HepG2 (cell line): ENCODE results near the gene EPB41L2. TPM values are rescaled to one million over a fixed set of nuclear protein-coding genes. Genes with fewer than 3 reads are reported as not detected.

ENCODE experiments used
- ATAC-seq: fragments of 200-7000 bp; cut with Tn5 transposase; 3 replicates; pipeline ENCODE4 v1.9.1; 2020; ENCODE audit warnings: mild to moderate bottlenecking, moderate library complexity
- BruUV-seq: library from RNA; stranded (reverse); fragments of 400-500 nt; replicated peaks from 2 replicates; lab custom pipeline; 2021; lab: Mats Ljungman, UMichigan
- CTCF ChIA-PET: fragments of 300-600 bp; formaldehyde crosslinking; extraction: SDS; loops from one replicate; lab custom pipeline; 2021; ENCODE audit warnings: low total read pairs, inconsistent platforms, low intra/inter-chr PET ratio; lab: Yijun Ruan, JAX
- POLR2A ChIA-PET: fragments of 350-600 bp; sonication (Branson Sonifier 250); formaldehyde crosslinking; loops from one replicate; lab custom pipeline; 2020; ENCODE audit warnings: antibody characterized with exemption, inconsistent platforms; lab: Yijun Ruan, JAX
- DNase-seq: peaks from one replicate; pipeline ENCODE4 v3.0.0-alpha.2; 2015; ENCODE audit warnings: low spot score
- FAIRE-seq: peaks from 3 replicates; lab custom pipeline; 2011; peaks lifted over from hg19 to GRCh38; lab: Jason Lieb, UNC
- H2AFZ ChIP-seq: one replicate; pipeline ENCODE4 v1.6.1; 2011; ENCODE audit warnings: low read length, inconsistent platforms
- H3K27ac ChIP-seq: fragments of 300-600 bp; 3 replicates; pipeline ENCODE4 v1.8.0; 2011; ENCODE audit warnings: mixed run types, mild to moderate bottlenecking, mixed read lengths, low read length, inconsistent platforms; ENCODE audit not compliant: insufficient read depth; ENCODE audit errors: extremely low read length
- H3K27me3 ChIP-seq, 2 experiments: fragments of 200-600 bp in 1 of 2; 2 replicates in 1 of 2; 3 replicates in 1 of 2; pipeline versions ENCODE4 v1.6.0 to v1.8.0; 2011; ENCODE audit warnings: low read length in 2 of 2, mild to moderate bottlenecking in 2 of 2, moderate library complexity in 2 of 2, inconsistent platforms in 1 of 2; ENCODE audit not compliant: insufficient read depth in 2 of 2, control insufficient read depth in 1 of 2
- H3K36me3 ChIP-seq, 2 experiments: fragments of 200-600 bp in 1 of 2; replicated peaks in 1 of 2; 2 replicates in 1 of 2; 3 replicates in 1 of 2; pipeline versions ENCODE4 v1.5.1 to v1.8.0; 2011; ENCODE audit warnings: low read length in 2 of 2, inconsistent platforms in 1 of 2; ENCODE audit not compliant: insufficient read depth in 2 of 2, control insufficient read depth in 1 of 2
- H3K4me1 ChIP-seq: 2 replicates; pipeline ENCODE4 v1.5.1; 2012; ENCODE audit warnings: low read length, inconsistent platforms; ENCODE audit not compliant: insufficient read depth
- H3K4me2 ChIP-seq: 2 replicates; pipeline ENCODE4 v1.6.0; 2011; ENCODE audit warnings: low read depth, low read length, inconsistent platforms
- H3K4me3 ChIP-seq, 3 experiments: fragments of 200-600 bp in 1 of 3; sonication (generic), shearing (Covaris generic) in 1 of 3; replicated peaks in 1 of 3; 2 replicates each; pipeline ENCODE4 v1.5.1; 2011 to 2016; ENCODE audit warnings: low read length in 3 of 3, inconsistent platforms in 2 of 3, low read depth in 2 of 3, mild to moderate bottlenecking in 2 of 3, control low read depth in 1 of 3, mixed read lengths in 1 of 3; ENCODE audit not compliant: insufficient read depth in 1 of 3
- H3K79me2 ChIP-seq: one replicate; pipeline ENCODE4 v1.6.1; 2011; ENCODE audit warnings: low read length, inconsistent platforms; ENCODE audit not compliant: insufficient read depth
- H3K9ac ChIP-seq: 2 replicates; pipeline ENCODE4 v1.6.0; 2011; ENCODE audit warnings: mild to moderate bottlenecking, low read depth, low read length, inconsistent platforms; ENCODE audit not compliant: insufficient read depth
- H3K9me3 ChIP-seq: 2 replicates; pipeline ENCODE4 v1.5.1; 2012; ENCODE audit warnings: mild to moderate bottlenecking, low read length
- H4K20me1 ChIP-seq: 2 replicates; pipeline ENCODE4 v1.6.0; 2011; ENCODE audit warnings: inconsistent platforms, mild to moderate bottlenecking, low read length, moderate library complexity; ENCODE audit not compliant: insufficient read depth
- CEBPB ChIP-seq: IDR thresholded peaks from 2 replicates; pipeline ENCODE4 v1.6.1; 2011; ENCODE audit warnings: low read depth, low read length, improper control_type of control experiment, borderline replicate concordance
- CEBPG ChIP-seq: IDR thresholded peaks from 2 replicates; pipeline ENCODE4 v1.6.1; 2016
- CEBPZ ChIP-seq: IDR thresholded peaks from 2 replicates; pipeline ENCODE4 v1.6.1; 2012; ENCODE audit warnings: low read length, improper control_type of control experiment
- HDAC2 ChIP-seq: sonication (generic); formaldehyde crosslinking; IDR thresholded peaks from 2 replicates; pipeline ENCODE4 v1.4.0; 2020; ENCODE audit warnings: missing genetic modification reagents
- HIVEP1 ChIP-seq: sonication (generic); formaldehyde crosslinking; IDR thresholded peaks from 2 replicates; pipeline ENCODE4 v1.4.0; 2020; ENCODE audit warnings: mild to moderate bottlenecking, missing genetic modification reagents
- KLF12 ChIP-seq: sonication (generic); formaldehyde crosslinking; IDR thresholded peaks from 2 replicates; pipeline ENCODE4 v1.4.0; 2020; ENCODE audit warnings: missing genetic modification reagents, borderline replicate concordance
- MXI1 ChIP-seq: IDR thresholded peaks from 3 replicates; pipeline ENCODE4 v1.6.1; 2012; ENCODE audit warnings: low read depth, low read length, inconsistent platforms, borderline replicate concordance
- POLR2G ChIP-seq: fragments of 200-400 bp; formaldehyde crosslinking; IDR thresholded peaks from 2 replicates; pipeline ENCODE4 v1.6.1; 2018; ENCODE audit warnings: mild to moderate bottlenecking, low read depth, low read length, moderate library complexity
- ZNF326 ChIP-seq: sonication (generic); formaldehyde crosslinking; IDR thresholded peaks from 2 replicates; pipeline ENCODE4 v1.4.0; 2020; ENCODE audit warnings: missing genetic modification reagents, borderline replicate concordance
- WGBS: methylation state at CpG from one replicate; pipeline ENCODE4 v1.1.6; 2017; ENCODE audit warnings: low lambda C conversion rate; 5-methylcytosine and 5-hydroxymethylcytosine counted together
- in situ Hi-C: cut with HindIII; loops from 2 replicates; pipeline ENCODE4 v1.10.0; 2017; ENCODE audit warnings: low pct_unique_long_range_greater_than_20kb; ENCODE audit not compliant: extremely low pct_ligation_motif_present
- intact Hi-C: fragments of 100-400 bp; cut with micrococcal nuclease; formaldehyde crosslinking; loops from one replicate; pipeline ENCODE4 v1.10.0; 2022; ENCODE audit not compliant: unreplicated experiment
- polyA plus RNA-seq, 8 experiments: library from polyadenylated mRNA; depleted of rRNA in 3 of 8; stranded (reverse) in 7 of 8; unstranded in 1 of 8; fragments of >200 nt; fragmentation: Illumina TruSeq in 4 of 8; extraction: Trizol in 4 of 8; gene quantifications; 2 replicates each; pipeline versions ENCODE4 v1.2.1 to v1.2.3, GENCODE V29; 2011 to 2016; ENCODE audit warnings: low read depth in 4 of 8, missing spikeins in 1 of 8, mixed read lengths in 1 of 8; ENCODE audit not compliant: insufficient read depth in 1 of 8
- total RNA-seq, 5 experiments: library from RNA; depleted of rRNA; stranded (reverse); fragments of >200 nt; fragmentation: Illumina TruSeq; extraction: Trizol; gene quantifications; 2 replicates each; pipeline ENCODE4 v1.2.3, GENCODE V29; 2016; ENCODE audit warnings: low read depth in 1 of 5
- TF ChIP-seq, protein P1 (sequence below): sonication (generic); formaldehyde crosslinking; IDR thresholded peaks from 2 replicates; pipeline ENCODE4 v1.9.0; 2021; ENCODE audit warnings: missing genetic modification reagents, mild to moderate bottlenecking, borderline replicate concordance

The EPB41L2 gene
- total and polyA plus RNA-seq, 2 of the 13 experiments (the other 11 are each of a cell fraction or from before 2014, with no cell fraction given): 41.7 to 56.4 TPM

GRCh38 chr6:130931683-130932082, 131.4 kb downstream of the EPB41L2 start:
- Histone ChIP-seq H3K9me3 (no peaks in the 10 kb centered on the region), H3K9ac (no peak overlapping the region), H3K27ac (no peak overlapping the region), H3K27me3 (no peaks in the 10 kb centered on the region), H2AFZ (no peak overlapping the region), H3K79me2 (peaks cover 40% of the 10 kb centered on the region), H4K20me1 (no peaks in the 10 kb centered on the region), H3K4me2 (no peak overlapping the region), H3K36me3 (peaks cover 0 to 1% of the 10 kb centered on the region in 2 experiments; a peak in 2 of 5 replicates), H3K4me1 (peaks cover 61% of the 10 kb centered on the region), H3K4me3 (no peak overlapping the region)
- no TSS peak for BruUV-seq
- no peak for FAIRE-seq
- CTCF ChIA-PET: no interaction called here
- POLR2A ChIA-PET: no interaction called here
- in situ Hi-C loops: no loop called here
- no peak for TF ChIP-seq KLF12
- TF ChIP-seq CEBPB: peak; percentile 56; the same call in 1 of the 2 replicates
- 0 out of 2 replicates have a peak, but pooled peaks have one; percentile 34 for TF ChIP-seq CEBPG (CRISPR knock-in tag)
- ATAC-seq: no peak
- WGBS: 96% methylated on average over 4 of the region's 4 CpGs
- no peak for DNase-seq
- intact Hi-C loops: loop anchor here (5.0 kb wide), 1 partner anchor 44 kb away; no protein-coding TSS in a partner anchor

DNA sequence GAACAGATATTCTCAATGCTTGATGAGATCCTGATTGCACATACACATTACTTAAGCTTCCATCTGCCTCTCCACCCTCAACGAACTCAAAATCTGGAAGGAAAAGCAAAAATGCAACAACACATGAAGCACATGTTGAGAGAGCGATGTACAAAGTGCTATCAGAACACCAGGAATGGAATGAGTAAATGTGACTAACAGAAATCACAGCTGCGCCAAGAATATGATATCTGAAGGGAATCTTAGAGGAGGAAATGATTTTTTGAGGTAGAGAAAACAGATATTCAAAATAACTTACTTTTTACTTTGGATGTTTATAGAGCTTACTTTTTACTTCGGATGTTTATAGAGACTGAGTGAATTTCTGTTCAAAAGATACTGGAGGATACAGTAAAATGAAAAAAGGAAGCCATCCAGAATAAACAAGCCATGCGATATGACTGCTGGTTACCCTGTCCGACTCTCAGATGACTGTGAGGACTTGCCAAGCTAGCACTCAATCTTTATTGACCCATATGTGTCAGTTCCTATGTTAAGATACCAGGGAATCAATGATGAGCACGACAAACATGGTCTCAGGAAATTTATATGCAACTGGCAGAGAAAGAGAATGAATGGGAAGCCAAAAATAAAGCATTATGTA, 133.9 kb downstream of the EPB41L2 start:
- Histone ChIP-seq H3K27ac (no peak overlapping the region), H3K36me3 (peaks cover 3 to 12% of the 10 kb centered on the region in 2 experiments), H3K9ac (no peak overlapping the region), H3K4me3 (no peak overlapping the region), H3K4me1 (peaks cover 36% of the 10 kb centered on the region), H3K79me2 (peaks cover 32% of the 10 kb centered on the region), H4K20me1 (no peaks in the 10 kb centered on the region), H3K4me2 (no peak overlapping the region), H2AFZ (no peak overlapping the region), H3K9me3 (no peaks in the 10 kb centered on the region), H3K27me3 (no peaks in the 10 kb centered on the region)
- DNase-seq: no peak
- ATAC-seq: no peak
- 97% methylated on average over 7 of the region's 7 CpGs for WGBS
- POLR2A ChIA-PET: no interaction called here
- FAIRE-seq: no peak
- intact Hi-C loops: no loop called here
- in situ Hi-C loops: no loop called here
- CTCF ChIA-PET: no interaction called here
- no TSS peak for BruUV-seq
- TF ChIP-seq HIVEP1 (CRISPR knock-in tag) (no peak), HDAC2 (CRISPR knock-in tag) (no peak), MXI1 (no peak), CEBPZ (no peak), POLR2G (no peak), ZNF326 (CRISPR knock-in tag) (no peak)
- TF ChIP-seq, protein P1, sequence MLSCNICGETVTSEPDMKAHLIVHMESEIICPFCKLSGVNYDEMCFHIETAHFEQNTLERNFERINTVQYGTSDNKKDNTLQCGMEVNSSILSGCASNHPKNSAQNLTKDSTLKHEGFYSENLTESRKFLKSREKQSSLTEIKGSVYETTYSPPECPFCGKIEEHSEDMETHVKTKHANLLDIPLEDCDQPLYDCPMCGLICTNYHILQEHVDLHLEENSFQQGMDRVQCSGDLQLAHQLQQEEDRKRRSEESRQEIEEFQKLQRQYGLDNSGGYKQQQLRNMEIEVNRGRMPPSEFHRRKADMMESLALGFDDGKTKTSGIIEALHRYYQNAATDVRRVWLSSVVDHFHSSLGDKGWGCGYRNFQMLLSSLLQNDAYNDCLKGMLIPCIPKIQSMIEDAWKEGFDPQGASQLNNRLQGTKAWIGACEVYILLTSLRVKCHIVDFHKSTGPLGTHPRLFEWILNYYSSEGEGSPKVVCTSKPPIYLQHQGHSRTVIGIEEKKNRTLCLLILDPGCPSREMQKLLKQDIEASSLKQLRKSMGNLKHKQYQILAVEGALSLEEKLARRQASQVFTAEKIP (CRISPR knock-in tag): no peak
